ENCODE results near the gene MRPS22. TPM values are rescaled to one million over a fixed set of nuclear protein-coding genes. Genes with fewer than 3 reads are reported as not detected.

MRPS22 gene
- total RNA-seq, 2 experiments from 2014 or later, result 39.6 to 42.6 TPM

DNA sequence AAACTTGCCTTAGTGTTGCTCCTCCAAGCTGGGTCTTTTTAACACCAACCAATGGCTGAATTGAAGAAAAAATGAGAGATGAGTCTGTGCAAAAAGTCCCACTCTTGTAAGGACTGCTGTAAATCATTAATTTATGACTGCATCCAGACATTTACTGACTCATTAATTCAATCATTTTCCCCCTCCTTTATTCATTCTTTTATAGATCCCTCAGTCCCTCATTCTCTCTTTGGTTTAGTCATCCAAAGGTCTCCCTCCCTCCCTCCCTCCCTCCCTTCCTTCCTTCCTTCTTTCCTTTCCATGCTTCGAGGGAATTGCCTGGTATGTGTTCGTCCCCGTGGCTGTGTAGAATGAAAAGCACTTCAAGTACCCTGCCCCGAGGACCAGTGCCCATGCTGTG is 35.3 kb upstream of the MRPS22 start:
- DNase-seq (no peak), ATAC-seq (ENCODE audit: poor library complexity) (no peak)
- no peaks in the 10 kb centered on the region for H3K36me3 Mint-ChIP-seq (ENCODE audit: low read depth)
- peaks cover 10% of the 10 kb centered on the region for H3K27me3 Mint-ChIP-seq
- H3K27me3 ChIP-seq (ENCODE audit: control insufficient read depth in 1 of 2, insufficient read depth in 2 of 2, low read length in 2 of 2), result peaks cover 0 to 4% of the 10 kb centered on the region in 2 experiments
- H3K4me3 Mint-ChIP-seq, result no peak overlapping the region
- H3K4me1 ChIP-seq (ENCODE audit: insufficient read depth, low read length), result no peaks in the 10 kb centered on the region
- no peak for TF ChIP-seq CTCF (IDR thresholded peaks at IDR 0.05)
- no peaks in the 10 kb centered on the region for H3K9me3 Mint-ChIP-seq
- ChIA-PET POLR2A (no interaction called here), CTCF (no interaction called here)
- H3K4me3 ChIP-seq (ENCODE audit: low read length), result no peak overlapping the region
- H3K27ac Mint-ChIP-seq, result no peak overlapping the region
- H3K27ac ChIP-seq (ENCODE audit: low read depth in 1 of 2, low read length in 2 of 2), result no peak overlapping the region
- H3K4me1 Mint-ChIP-seq (ENCODE audit: low read depth), result no peaks in the 10 kb centered on the region
- H3K36me3 ChIP-seq (ENCODE audit: insufficient read depth, low read length), result no peaks in the 10 kb centered on the region
- no peaks in the 10 kb centered on the region for H3K9me3 ChIP-seq (ENCODE audit: control insufficient read depth in 1 of 2, insufficient read depth in 1 of 2, low read length in 2 of 2)
- intact Hi-C loops (cut with DNase I, micrococcal nuclease), result no loop called here

- Mint-ChIP-seq H3K27me3 (peaks cover 16% of the 10 kb centered on the region), H3K4me1 (ENCODE audit: low read depth) (no peaks in the 10 kb centered on the region), H3K4me3 (no peak overlapping the region), H3K27ac (no peak overlapping the region), H3K36me3 (ENCODE audit: low read depth) (no peaks in the 10 kb centered on the region), H3K9me3 (no peaks in the 10 kb centered on the region)
- CTCF ChIA-PET, result no interaction called here
- H3K9me3 ChIP-seq (ENCODE audit: control insufficient read depth in 1 of 2, insufficient read depth in 1 of 2, low read length in 2 of 2), result no peaks in the 10 kb centered on the region
- no peak for ATAC-seq (ENCODE audit: poor library complexity)
- no peaks in the 10 kb centered on the region for H3K36me3 ChIP-seq (ENCODE audit: insufficient read depth, low read length)
- DNase-seq, result no peak
- peaks cover 0 to 4% of the 10 kb centered on the region in 2 experiments for H3K27me3 ChIP-seq (ENCODE audit: control insufficient read depth in 1 of 2, insufficient read depth in 2 of 2, low read length in 2 of 2)
- H3K4me3 ChIP-seq (ENCODE audit: low read length), result no peak overlapping the region
- TF ChIP-seq CTCF (IDR thresholded peaks at IDR 0.05), result no peak
- POLR2A ChIA-PET, result no interaction called here
- intact Hi-C loops (cut with DNase I, micrococcal nuclease), result no loop called here
- no peak overlapping the region for H3K27ac ChIP-seq (ENCODE audit: low read depth in 1 of 2, low read length in 2 of 2)
- no peaks in the 10 kb centered on the region for H3K4me1 ChIP-seq (ENCODE audit: insufficient read depth, low read length)
Observed at GRCh38 chr3:139309061-139309591, 34.7 kb upstream of the MRPS22 start.

DNA sequence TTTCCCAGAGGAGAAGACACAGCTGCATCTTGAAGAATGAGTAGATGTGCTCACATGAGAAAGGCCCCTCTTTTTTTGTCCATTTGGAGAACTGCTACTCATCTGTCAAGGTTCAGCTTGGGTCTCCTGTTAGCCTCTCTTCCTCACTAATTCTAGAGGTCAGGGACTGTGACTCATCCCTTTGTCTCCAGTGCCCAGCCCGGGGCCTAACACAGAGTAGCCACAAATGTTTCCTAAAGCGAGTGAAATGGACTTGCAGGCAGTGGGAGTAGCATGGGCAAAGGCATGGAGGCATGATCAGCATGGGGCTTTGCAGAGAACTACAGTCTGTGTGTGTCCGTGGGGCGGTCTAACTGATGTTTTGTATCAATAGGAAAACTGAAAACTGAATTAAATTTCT is 33.9 kb upstream of the MRPS22 start:
- no peaks in the 10 kb centered on the region for H3K4me1 Mint-ChIP-seq (ENCODE audit: low read depth)
- no peak for TF ChIP-seq CTCF (IDR thresholded peaks at IDR 0.05)
- ATAC-seq (ENCODE audit: poor library complexity) (no peak), DNase-seq (no peak)
- no peaks in the 10 kb centered on the region for H3K9me3 ChIP-seq (ENCODE audit: control insufficient read depth in 1 of 2, insufficient read depth in 1 of 2, low read length in 2 of 2)
- H3K27ac Mint-ChIP-seq, result no peak overlapping the region
- H3K27me3 Mint-ChIP-seq, result peaks cover 23% of the 10 kb centered on the region
- intact Hi-C loops (cut with DNase I, micrococcal nuclease), result no loop called here
- H3K9me3 Mint-ChIP-seq, result no peaks in the 10 kb centered on the region
- H3K4me3 Mint-ChIP-seq, result no peak overlapping the region
- ChIA-PET POLR2A (no interaction called here), CTCF (no interaction called here)
- no peaks in the 10 kb centered on the region for H3K36me3 Mint-ChIP-seq (ENCODE audit: low read depth)
- peaks cover 0 to 4% of the 10 kb centered on the region in 2 experiments for H3K27me3 ChIP-seq (ENCODE audit: control insufficient read depth in 1 of 2, insufficient read depth in 2 of 2, low read length in 2 of 2)
- H3K4me3 ChIP-seq (ENCODE audit: low read length), result no peak overlapping the region
- no peaks in the 10 kb centered on the region for H3K36me3 ChIP-seq (ENCODE audit: insufficient read depth, low read length)
- H3K4me1 ChIP-seq (ENCODE audit: insufficient read depth, low read length), result no peaks in the 10 kb centered on the region
- H3K27ac ChIP-seq (ENCODE audit: low read depth in 1 of 2, low read length in 2 of 2), result no peak overlapping the region

Measured in CD4-positive, alpha-beta T cell (primary cell).